Testis (tissue), 3 donors: ENCODE data around the gene HSPA12A. TPM values are rescaled to one million over a fixed set of nuclear protein-coding genes. Genes with fewer than 3 reads are reported as not detected.

Experiments
- DNase-seq: peaks from one replicate; pipeline ENCODE4 v3.0.0-alpha.2; 2019
- H3K27ac ChIP-seq, 2 donors: fragments of 200-600 bp; sonication (generic); one replicate each; pipeline ENCODE4 v1.5.1; 2019
- H3K27me3 ChIP-seq: fragments of 200-600 bp; sonication (generic); one replicate; pipeline ENCODE4 v1.5.1; 2019
- H3K36me3 ChIP-seq: fragments of 200-600 bp; sonication (generic); one replicate; pipeline ENCODE4 v1.5.1; 2017; ENCODE audit warnings: low read depth; ENCODE audit errors: missing control alignments
- H3K4me1 ChIP-seq: fragments of 200-600 bp; sonication (generic); one replicate; pipeline ENCODE4 v1.5.1; 2019
- H3K4me3 ChIP-seq, 2 donors: fragments of 200-600 bp; sonication (generic); one replicate each; pipeline ENCODE4 v1.5.1; 2017 to 2019
- H3K9me3 ChIP-seq: fragments of 200-600 bp; sonication (generic); one replicate; pipeline ENCODE4 v1.5.1; 2017
- POLR2A ChIP-seq: fragments of 450-650 bp; IDR thresholded peaks from one replicate; pipeline ENCODE4 v1.6.1; 2017; ENCODE audit warnings: antibody characterized with exemption, mild to moderate bottlenecking, moderate library complexity
- WGBS, 2 donors: methylation state at CpG; one replicate each; pipeline ENCODE4 v1.1.5; 2018; 5-methylcytosine and 5-hydroxymethylcytosine counted together
- intact Hi-C: fragments of 100-400 bp; cut with DNase I; formaldehyde crosslinking; loops from one replicate; pipeline ENCODE4 v1.15.1; 2023; ENCODE audit warnings: low total_unique reads
- polyA plus RNA-seq: library from polyadenylated mRNA; stranded (reverse); fragments of 350-450 nt; fragmentation: Illumina TruSeq; extraction: RNeasy Lipid Tissue Mini Kit (QIAGEN cat#74804); gene quantifications from one replicate; pipeline ENCODE4 v1.2.3, GENCODE V29; 2014; ENCODE audit warnings: low read depth, low replicate concordance; ENCODE audit not compliant: insufficient read depth
- total RNA-seq, 2 donors: library from RNA; depleted of rRNA; stranded (reverse); fragments of >200 nt; gene quantifications; one replicate each; pipeline ENCODE4 v1.2.3, GENCODE V29; 2016
- TF ChIP-seq, protein P1 (sequence below), 3 experiments: fragments of 450-650 bp in 2 of 3; fragments of 200-600 bp in 1 of 3; sonication (generic) in 1 of 3; IDR thresholded peaks; one replicate each; pipeline ENCODE4 v1.5.1; 2016 to 2019; ENCODE audit warnings: antibody characterized with exemption in 3 of 3, mild to moderate bottlenecking in 2 of 3, moderate library complexity in 1 of 3

The HSPA12A gene
- total and polyA plus RNA-seq, 3 donors from 2014 or later = 20.9 to 34.6 (median 28.4) TPM

DNA sequence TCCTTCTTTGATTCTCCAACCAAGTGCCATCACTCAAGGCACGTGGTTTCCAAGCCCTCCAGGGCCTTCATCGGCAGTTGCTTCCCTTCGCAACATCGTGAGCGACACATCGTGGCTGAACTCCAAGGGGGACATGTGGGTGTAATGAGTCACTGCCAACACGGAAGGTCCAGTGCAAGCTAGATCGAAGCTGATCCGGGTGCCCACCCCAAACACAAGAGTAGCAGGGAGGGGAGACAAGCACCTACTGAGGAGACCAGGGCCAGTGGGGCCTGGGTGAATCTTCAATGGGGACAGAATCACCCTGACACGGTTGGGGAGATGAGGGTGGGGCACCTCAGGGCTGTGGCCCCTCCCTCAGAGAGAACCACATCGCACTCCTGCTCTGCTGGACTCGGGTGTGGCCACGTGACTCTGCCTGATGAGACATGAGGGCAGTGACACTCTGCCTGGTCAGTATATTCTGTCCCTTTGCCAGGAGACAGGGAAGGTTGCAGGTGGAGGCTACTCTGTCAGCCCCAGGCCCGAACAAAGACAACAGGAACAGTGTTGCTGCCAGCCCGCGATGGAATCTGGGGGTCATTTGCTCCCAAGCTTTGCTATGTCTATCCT lies 36.8 kb upstream of the HSPA12A start:
- no peaks in the 10 kb centered on the region for H3K27me3 ChIP-seq
- TF ChIP-seq, protein P1, sequence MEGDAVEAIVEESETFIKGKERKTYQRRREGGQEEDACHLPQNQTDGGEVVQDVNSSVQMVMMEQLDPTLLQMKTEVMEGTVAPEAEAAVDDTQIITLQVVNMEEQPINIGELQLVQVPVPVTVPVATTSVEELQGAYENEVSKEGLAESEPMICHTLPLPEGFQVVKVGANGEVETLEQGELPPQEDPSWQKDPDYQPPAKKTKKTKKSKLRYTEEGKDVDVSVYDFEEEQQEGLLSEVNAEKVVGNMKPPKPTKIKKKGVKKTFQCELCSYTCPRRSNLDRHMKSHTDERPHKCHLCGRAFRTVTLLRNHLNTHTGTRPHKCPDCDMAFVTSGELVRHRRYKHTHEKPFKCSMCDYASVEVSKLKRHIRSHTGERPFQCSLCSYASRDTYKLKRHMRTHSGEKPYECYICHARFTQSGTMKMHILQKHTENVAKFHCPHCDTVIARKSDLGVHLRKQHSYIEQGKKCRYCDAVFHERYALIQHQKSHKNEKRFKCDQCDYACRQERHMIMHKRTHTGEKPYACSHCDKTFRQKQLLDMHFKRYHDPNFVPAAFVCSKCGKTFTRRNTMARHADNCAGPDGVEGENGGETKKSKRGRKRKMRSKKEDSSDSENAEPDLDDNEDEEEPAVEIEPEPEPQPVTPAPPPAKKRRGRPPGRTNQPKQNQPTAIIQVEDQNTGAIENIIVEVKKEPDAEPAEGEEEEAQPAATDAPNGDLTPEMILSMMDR (IDR thresholded peaks at IDR 0.05) = no peak
- TF ChIP-seq POLR2A = no peak
- H3K36me3 ChIP-seq = no peaks in the 10 kb centered on the region
- no peak overlapping the region for H3K27ac ChIP-seq
- no peaks in the 10 kb centered on the region for H3K9me3 ChIP-seq
- no peak for DNase-seq
- no peaks in the 10 kb centered on the region for H3K4me1 ChIP-seq
- 85 to 90% methylated on average over 16 of the region's 16 CpGs for WGBS, 2 donors
- intact Hi-C loops = no loop called here
- no peak overlapping the region for H3K4me3 ChIP-seq

- Histone ChIP-seq H3K4me1 (no peaks in the 10 kb centered on the region), H3K4me3 (no peak overlapping the region), H3K27ac (no peak overlapping the region), H3K27me3 (no peaks in the 10 kb centered on the region), H3K9me3 (no peaks in the 10 kb centered on the region), H3K36me3 (no peaks in the 10 kb centered on the region)
- no peak for DNase-seq
- intact Hi-C loops = no loop called here
- TF ChIP-seq, protein P1 (IDR thresholded peaks at IDR 0.05) = no peak
- no peak for TF ChIP-seq POLR2A
- 82 to 87% methylated on average over 8 of the region's 8 CpGs for WGBS, 2 donors
These were observed 34.6 kb upstream of the HSPA12A start for GRCh38 chr10:116777006-116777405.

- intact Hi-C loops = no loop called here
- no peak overlapping the region for H3K27ac ChIP-seq
- peaks cover 4% of the 10 kb centered on the region for H3K4me1 ChIP-seq
- no peaks in the 10 kb centered on the region for H3K9me3 ChIP-seq
- H3K36me3 ChIP-seq = no peaks in the 10 kb centered on the region
- no peak overlapping the region for H3K4me3 ChIP-seq
- no peak for DNase-seq
- TF ChIP-seq POLR2A = no peak
- TF ChIP-seq, protein P1 (IDR thresholded peaks at IDR 0.05) = no peak
- WGBS, 2 donors = 91 to 92% methylated on average over 15 of the region's 15 CpGs
- no peaks in the 10 kb centered on the region for H3K27me3 ChIP-seq
These were observed 33.4 kb upstream of the HSPA12A start for GRCh38 chr10:116775488-116776400.

DNA sequence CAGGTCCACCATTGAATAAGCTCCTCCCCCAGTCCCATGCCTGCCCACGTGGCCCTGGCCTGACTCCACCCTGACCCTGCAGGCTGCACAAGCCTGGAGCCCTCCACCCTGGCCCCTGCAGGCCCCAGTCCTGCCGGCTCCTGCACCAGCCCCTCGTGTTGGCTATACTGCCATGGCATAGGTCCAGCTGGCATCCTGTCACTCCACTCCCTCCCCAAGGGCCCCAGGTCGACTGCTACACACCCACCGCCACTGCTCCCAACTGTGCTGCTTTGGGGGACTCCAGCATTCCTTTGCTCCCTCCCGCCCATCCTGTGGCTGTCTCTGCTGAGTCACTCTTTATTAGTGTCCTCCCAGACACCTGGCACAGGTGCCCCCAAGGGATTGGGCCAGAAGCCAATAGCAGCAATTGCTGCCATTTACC lies 32.4 kb upstream of the HSPA12A start:
- TF ChIP-seq, protein P1 (IDR thresholded peaks at IDR 0.05) = no peak
- TF ChIP-seq POLR2A = no peak
- Histone ChIP-seq H3K4me3 (no peak overlapping the region), H3K27me3 (no peaks in the 10 kb centered on the region), H3K36me3 (no peaks in the 10 kb centered on the region), H3K4me1 (peaks cover 6% of the 10 kb centered on the region), H3K9me3 (no peaks in the 10 kb centered on the region), H3K27ac (no peak overlapping the region)
- no peak for DNase-seq
- intact Hi-C loops = no loop called here
- 61 to 65% methylated on average over 3 to 6 of the region's 6 CpGs for WGBS, 2 donors
